Ovary (tissue), 9 donors: ENCODE data around the gene MAN1A2. TPM values are rescaled to one million over a fixed set of nuclear protein-coding genes. Genes with fewer than 3 reads are reported as not detected.

ENCODE experiments used
- DNase-seq, 5 donors: peaks; one replicate each; pipeline ENCODE4 v3.0.0-alpha.2; 2019 to 2020
- H3K27ac ChIP-seq, 2 donors: fragments of 200-600 bp; one replicate each; pipeline versions ENCODE4 v1.5.1 to v1.8.0; 2019 to 2022
- H3K27me3 ChIP-seq: fragments of 200-600 bp; one replicate; pipeline ENCODE4 v1.8.0; 2022
- H3K36me3 ChIP-seq: fragments of 200-600 bp; sonication (generic); one replicate; pipeline ENCODE4 v1.5.1; 2019
- H3K4me1 ChIP-seq: one replicate; pipeline ENCODE4 v1.8.1; 2013; ENCODE audit warnings: mild to moderate bottlenecking, moderate library complexity; ENCODE audit not compliant: insufficient read depth
- H3K4me3 ChIP-seq: fragments of 200-600 bp; sonication (generic); one replicate; pipeline ENCODE4 v1.5.1; 2017
- H3K9me3 ChIP-seq, 2 donors: fragments of 200-600 bp in 1 of 2; sonication (generic) in 1 of 2; one replicate each; pipeline versions ENCODE4 v1.5.1 to v1.8.1; 2013 to 2019; ENCODE audit warnings: mild to moderate bottlenecking in 1 of 2, moderate library complexity in 1 of 2
- EP300 ChIP-seq: sonication (generic); formaldehyde crosslinking; IDR thresholded peaks from one replicate; pipeline ENCODE4 v1.6.1; 2017; ENCODE audit warnings: antibody characterized with exemption
- POLR2A ChIP-seq: fragments of 450-650 bp; IDR thresholded peaks from one replicate; pipeline ENCODE4 v1.6.1; 2017; ENCODE audit warnings: antibody characterized with exemption, mild to moderate bottlenecking, moderate library complexity
- WGBS, 3 donors: extraction: QIAGEN DNeasy Blood & Tissue Kit in 1 of 3; methylation state at CpG; one replicate each; pipeline versions ENCODE4 v1.1.5 to v1.1.7; 2013 to 2017; 5-methylcytosine and 5-hydroxymethylcytosine counted together
- intact Hi-C, 4 donors: fragments of 100-400 bp; cut with DNase I; formaldehyde crosslinking; loops; one replicate each; pipeline versions ENCODE4 v1.11.0 to v1.15.1; 2022 to 2023
- polyA plus RNA-seq, 2 donors: library from polyadenylated mRNA; stranded (reverse); fragments of 200-250 nt in 1 of 2; fragments of 350-450 nt in 1 of 2; fragmentation: Illumina TruSeq in 1 of 2; extraction: RNeasy Lipid Tissue Mini Kit (QIAGEN cat#74804) in 1 of 2; gene quantifications; one replicate each; pipeline ENCODE4 v1.2.3, GENCODE V29; 2013 to 2014
- total RNA-seq, 7 donors: library from RNA; depleted of rRNA in 2 of 7; stranded (reverse); fragments of >200 nt in 2 of 7; fragmentation: NEBNext Ultra II Directional in 3 of 7; extraction: Animal tissue kit (Norgen Biotek cat#: 25700) in 3 of 7; gene quantifications; one replicate each; pipeline versions ENCODE4 v1.1.0 to v1.2.4, GENCODE V29; 2016 to 2023
- TF ChIP-seq, protein P1 (sequence below), 3 donors: fragments of 450-650 bp in 2 of 3; fragments of 200-600 bp in 1 of 3; IDR thresholded peaks; one replicate each; pipeline versions ENCODE4 v1.5.1 to v1.8.0; 2016 to 2022; ENCODE audit warnings: antibody characterized with exemption in 3 of 3, mild to moderate bottlenecking in 1 of 3
- donor health status: DM: no; HTN: no; CAD: no; lungs with moderate emphysema.
- donor health status: DM: no; HTN: no; CAD: no.
- donor health status: Bipolar disorder and iron deficiency.
- donor health status: DM: yes; HTN: yes; CAD: no.
- donor health status: DM: no; HTN: no; CAD: no.
- donor health status: DM: yes; HTN: yes; CAD: no.

The MAN1A2 gene
- total and polyA plus RNA-seq, 9 donors: 9.3 to 59.9 (median 44.8) TPM

DNA sequence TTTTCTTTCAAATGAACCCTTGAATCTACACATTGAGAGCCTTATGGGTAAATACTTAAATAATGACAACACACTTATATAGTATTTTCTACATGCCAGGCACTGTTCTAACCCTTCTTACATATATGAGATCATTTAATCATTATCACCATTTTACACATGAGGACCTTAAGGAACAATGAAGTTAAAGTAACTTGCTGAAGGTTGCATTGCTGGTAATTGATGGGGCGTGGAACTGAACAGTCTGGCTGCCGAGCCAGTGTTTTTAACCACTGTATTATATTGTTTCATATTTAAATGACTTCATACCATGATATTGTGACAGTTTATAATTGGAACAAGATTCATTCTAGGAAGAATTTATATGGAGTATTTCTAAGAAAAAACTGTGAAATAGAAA is 126.7 kb downstream of the MAN1A2 start:
- Histone ChIP-seq H3K9me3 (no peaks in the 10 kb centered on the region), H3K27ac (no peak overlapping the region), H3K4me1 (no peaks in the 10 kb centered on the region), H3K4me3 (no peak overlapping the region), H3K36me3 (no peaks in the 10 kb centered on the region), H3K27me3 (no peaks in the 10 kb centered on the region)
- no peak for DNase-seq
- intact Hi-C loops: no loop called here
- 90 to 96% (median 91%) methylated on average over 2 of the region's 2 CpGs for WGBS, 3 donors
- TF ChIP-seq POLR2A (no peak), EP300 (no peak)
- TF ChIP-seq, protein P1, sequence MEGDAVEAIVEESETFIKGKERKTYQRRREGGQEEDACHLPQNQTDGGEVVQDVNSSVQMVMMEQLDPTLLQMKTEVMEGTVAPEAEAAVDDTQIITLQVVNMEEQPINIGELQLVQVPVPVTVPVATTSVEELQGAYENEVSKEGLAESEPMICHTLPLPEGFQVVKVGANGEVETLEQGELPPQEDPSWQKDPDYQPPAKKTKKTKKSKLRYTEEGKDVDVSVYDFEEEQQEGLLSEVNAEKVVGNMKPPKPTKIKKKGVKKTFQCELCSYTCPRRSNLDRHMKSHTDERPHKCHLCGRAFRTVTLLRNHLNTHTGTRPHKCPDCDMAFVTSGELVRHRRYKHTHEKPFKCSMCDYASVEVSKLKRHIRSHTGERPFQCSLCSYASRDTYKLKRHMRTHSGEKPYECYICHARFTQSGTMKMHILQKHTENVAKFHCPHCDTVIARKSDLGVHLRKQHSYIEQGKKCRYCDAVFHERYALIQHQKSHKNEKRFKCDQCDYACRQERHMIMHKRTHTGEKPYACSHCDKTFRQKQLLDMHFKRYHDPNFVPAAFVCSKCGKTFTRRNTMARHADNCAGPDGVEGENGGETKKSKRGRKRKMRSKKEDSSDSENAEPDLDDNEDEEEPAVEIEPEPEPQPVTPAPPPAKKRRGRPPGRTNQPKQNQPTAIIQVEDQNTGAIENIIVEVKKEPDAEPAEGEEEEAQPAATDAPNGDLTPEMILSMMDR (IDR thresholded peaks at IDR 0.05): no peak

DNA sequence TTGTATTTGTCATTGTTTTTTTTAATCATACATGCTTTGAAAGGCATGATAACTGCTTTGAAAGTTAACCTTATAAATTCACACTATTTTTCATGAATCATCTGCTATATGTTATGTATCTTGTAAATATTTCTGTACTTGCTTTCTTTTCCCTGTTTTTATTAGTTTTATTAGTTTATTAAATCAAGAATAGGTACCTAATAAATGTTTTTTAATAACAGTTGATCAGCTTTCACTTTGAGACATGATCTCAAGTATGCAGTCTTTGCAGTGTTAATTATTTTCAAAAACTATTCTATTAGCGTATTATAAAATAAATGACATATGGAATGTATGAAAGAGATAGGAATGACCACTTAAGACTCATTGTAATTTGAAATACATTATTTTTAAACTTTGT is 127.8 kb downstream of the MAN1A2 start:
- no peak overlapping the region for H3K27ac ChIP-seq
- DNase-seq: no peak
- no peaks in the 10 kb centered on the region for H3K4me1 ChIP-seq
- intact Hi-C loops: no loop called here
- H3K27me3 ChIP-seq: no peaks in the 10 kb centered on the region
- H3K9me3 ChIP-seq: no peaks in the 10 kb centered on the region
- no peaks in the 10 kb centered on the region for H3K36me3 ChIP-seq
- H3K4me3 ChIP-seq: no peak overlapping the region
- 95 to 98% (median 98%) methylated on average over 1 of the region's 1 CpG for WGBS, 3 donors
- TF ChIP-seq POLR2A (no peak), EP300 (no peak)
- TF ChIP-seq, protein P1 (IDR thresholded peaks at IDR 0.05): no peak

- Histone ChIP-seq H3K4me3 (no peak overlapping the region), H3K9me3 (no peaks in the 10 kb centered on the region), H3K27ac (no peak overlapping the region), H3K27me3 (no peaks in the 10 kb centered on the region), H3K36me3 (no peaks in the 10 kb centered on the region), H3K4me1 (peaks cover 1% of the 10 kb centered on the region)
- no peak for DNase-seq
- TF ChIP-seq POLR2A (no peak), EP300 (no peak)
- TF ChIP-seq, protein P1 (IDR thresholded peaks at IDR 0.05): no peak
- intact Hi-C loops: no loop called here
- 85 to 100% (median 87%) methylated on average over 2 of the region's 2 CpGs for WGBS, 3 donors
These were observed 131.8 kb downstream of the MAN1A2 start for GRCh38 chr1:117499071-117499470.

GRCh38 chr1:117500584-117500983 is 133.3 kb downstream of the MAN1A2 start:
- no peaks in the 10 kb centered on the region for H3K27me3 ChIP-seq
- H3K9me3 ChIP-seq: no peaks in the 10 kb centered on the region
- TF ChIP-seq, protein P1 (IDR thresholded peaks at IDR 0.05): no peak
- TF ChIP-seq POLR2A: no peak
- no peak for DNase-seq
- H3K27ac ChIP-seq: no peak overlapping the region
- no peaks in the 10 kb centered on the region for H3K36me3 ChIP-seq
- no peak overlapping the region for H3K4me3 ChIP-seq
- 95 to 100% (median 100%) methylated on average over 1 of the region's 1 CpG for WGBS, 3 donors
- H3K4me1 ChIP-seq: peaks cover 1% of the 10 kb centered on the region
- intact Hi-C loops: no loop called here

GRCh38 chr1:117501281-117501680 is 134.0 kb downstream of the MAN1A2 start:
- TF ChIP-seq, protein P1 (IDR thresholded peaks at IDR 0.05): no peak
- Histone ChIP-seq H3K4me3 (no peak overlapping the region), H3K27ac (no peak overlapping the region), H3K4me1 (peaks cover 1% of the 10 kb centered on the region), H3K9me3 (no peaks in the 10 kb centered on the region), H3K36me3 (no peaks in the 10 kb centered on the region), H3K27me3 (no peaks in the 10 kb centered on the region)
- WGBS, 3 donors: 58 to 71% (median 67%) methylated on average over 3 of the region's 3 CpGs
- DNase-seq: no peak
- intact Hi-C loops: no loop called here
